ENCODE data around the gene SYT17.

The SYT17 gene

DNA sequence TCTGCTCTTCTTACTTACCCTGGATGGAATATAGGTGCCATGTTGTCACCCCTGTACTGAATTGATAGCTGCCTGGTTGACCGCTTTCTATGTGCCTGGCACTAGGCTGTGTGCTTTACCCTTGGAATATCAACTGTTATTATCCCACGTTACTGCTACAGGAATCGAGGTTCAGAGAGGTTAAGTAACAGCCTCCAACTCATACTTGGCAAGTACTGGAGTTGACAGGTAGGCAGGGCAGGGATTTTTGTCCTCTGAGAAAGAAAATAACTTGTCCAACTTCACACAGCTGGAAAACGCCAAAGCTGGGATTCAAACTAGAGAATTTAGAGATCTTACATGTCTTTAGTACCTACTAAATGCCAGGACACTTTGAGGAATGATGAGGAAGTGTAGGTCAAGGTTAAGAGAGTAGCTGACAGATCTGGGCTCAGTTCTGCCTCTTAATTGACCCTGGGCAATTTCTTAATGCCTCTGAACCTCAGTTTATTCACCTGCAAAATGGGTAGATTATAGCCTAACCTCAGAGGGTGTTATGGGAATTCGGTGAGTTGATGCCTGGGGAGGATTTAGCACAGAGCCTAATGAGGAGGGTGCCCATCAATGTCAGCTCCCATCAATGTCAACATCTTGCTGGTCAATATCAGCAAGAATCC lies 28.5 kb upstream of the SYT17 start:
- no peak for DNase-seq (ENCODE audit: low read depth, low spot score)

DNA sequence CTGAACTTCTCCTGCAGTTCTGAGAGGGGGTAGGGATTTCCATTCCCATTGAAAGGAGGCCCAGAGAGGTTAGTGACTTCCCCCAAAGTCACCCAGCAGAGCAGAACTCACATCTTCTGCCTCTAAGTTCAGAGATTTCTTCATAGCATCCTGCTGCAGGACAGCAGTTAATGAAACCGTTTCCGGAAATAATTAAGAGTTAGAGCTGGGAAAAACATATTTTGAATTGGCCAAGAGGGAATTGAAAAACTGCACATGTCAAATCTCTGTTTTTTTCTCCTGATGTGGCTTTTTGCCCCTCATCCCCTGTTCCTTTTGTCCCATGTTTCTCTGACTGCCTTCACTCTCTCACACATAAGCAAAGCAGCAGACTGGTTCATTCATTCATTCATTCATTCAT lies 27.6 kb upstream of the SYT17 start:
- DNase-seq (ENCODE audit: low read depth, low spot score): no peak

DNA sequence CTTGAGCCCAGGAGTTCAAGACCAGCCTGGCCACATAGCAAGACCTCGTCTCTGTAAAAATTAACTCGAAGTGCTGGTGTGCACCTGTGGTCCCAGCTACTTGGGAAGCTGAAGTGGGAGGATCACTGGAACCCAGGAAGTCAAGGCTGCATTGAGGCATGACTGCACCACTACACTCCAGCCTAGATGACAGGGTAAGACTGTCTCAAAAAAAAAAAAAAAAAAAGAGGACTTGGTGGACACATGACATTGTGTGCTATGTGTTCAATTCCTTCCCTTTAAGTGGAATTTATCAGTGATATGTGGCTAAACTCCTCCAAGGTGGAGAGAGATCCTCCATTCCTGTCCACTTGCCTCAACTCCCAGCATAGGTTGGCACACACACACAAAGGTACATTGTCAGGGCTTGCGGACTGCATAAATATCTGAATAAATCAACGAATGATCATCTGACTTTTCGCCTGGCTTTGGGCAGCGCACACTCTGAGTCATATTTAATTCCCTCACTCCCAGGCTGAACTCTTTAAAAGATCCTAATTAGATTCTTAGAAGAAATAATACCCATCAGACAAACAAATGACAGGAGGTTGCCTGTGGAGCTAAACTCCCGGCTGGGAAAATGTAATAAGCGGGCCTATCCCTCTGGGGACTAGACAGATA lies 25.0 kb upstream of the SYT17 start:
- DNase-seq (ENCODE audit: low read depth, low spot score): peak; percentile 61

DNA sequence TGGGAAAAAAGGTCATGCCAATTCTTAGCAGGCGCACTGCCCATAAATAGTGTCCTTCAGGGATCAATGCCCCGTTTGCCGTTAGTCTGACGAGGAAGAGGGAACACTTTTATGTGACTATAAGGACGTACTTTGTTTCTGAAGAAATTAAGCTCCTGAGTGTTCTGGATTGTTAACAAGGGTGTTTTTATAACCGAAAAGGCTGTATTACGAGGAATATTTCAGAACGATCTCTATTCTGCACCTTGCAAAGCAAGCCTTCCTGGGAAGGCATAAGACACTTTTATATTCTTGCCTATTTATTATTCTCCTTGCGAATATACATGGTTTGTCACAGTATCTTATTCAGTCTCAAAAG lies 24.5 kb upstream of the SYT17 start:
- DNase-seq (ENCODE audit: low read depth, low spot score): no peak

DNA sequence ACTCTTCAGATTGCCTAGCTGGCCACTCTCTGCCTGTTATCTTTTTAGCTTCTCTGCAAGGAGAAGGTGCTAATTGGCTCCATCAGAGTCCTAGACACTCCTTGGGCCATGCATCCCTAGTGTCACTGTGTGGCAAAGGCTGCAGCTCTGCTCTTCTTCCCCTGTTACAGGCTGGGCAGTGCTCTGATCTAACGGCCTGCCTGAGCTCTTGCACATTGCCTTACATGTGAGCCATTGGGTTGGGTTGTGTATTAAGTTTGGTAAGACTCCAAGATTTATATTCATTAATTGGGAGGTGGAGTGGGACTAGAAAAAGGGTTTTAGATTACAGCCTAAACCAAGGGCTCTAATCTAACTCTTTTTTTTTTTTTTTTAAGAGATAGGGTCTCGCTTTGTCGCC lies 23.0 kb upstream of the SYT17 start:
- no peak for DNase-seq (ENCODE audit: low read depth, low spot score)

DNA sequence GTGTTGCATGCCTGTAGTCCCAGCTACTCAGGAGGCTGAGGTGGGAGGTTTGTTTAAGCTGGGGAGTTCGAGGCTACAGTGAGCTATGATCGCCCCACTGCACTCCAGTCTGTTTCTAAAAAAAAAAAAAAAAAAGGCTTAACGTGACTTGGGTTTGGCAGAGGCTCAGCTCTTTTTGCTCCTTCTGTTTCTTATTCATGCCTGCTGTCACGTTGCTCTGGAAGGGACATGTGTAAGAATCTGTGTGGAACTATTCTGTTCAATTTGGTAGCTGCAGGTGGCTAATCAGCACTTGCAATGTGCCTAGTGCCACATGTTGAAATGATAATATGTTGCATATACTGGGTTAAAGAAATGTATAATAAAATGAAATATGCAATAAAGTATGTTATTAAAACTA lies 20.9 kb upstream of the SYT17 start:
- no peak for DNase-seq (ENCODE audit: low read depth, low spot score)

DNA sequence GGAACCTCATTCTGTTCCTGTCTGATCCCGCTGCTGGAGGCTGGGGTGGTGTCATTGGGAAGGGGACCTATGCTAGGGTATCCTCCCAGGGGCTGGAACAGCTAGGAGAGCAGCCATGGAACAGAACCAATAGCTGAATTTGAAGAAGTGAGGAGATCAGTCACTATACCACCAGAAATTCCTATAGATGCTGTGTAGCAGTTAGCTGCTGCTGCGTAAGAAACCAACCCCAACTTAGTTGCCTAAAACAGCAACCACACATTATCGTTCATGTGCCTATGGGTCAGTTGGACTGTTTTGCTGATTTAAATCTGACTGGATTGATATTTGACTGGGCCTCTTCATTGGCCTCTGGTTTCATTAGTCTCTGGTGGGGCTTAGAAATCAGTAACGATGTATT lies 20.4 kb upstream of the SYT17 start:
- DNase-seq (ENCODE audit: low read depth, low spot score): no peak

DNA sequence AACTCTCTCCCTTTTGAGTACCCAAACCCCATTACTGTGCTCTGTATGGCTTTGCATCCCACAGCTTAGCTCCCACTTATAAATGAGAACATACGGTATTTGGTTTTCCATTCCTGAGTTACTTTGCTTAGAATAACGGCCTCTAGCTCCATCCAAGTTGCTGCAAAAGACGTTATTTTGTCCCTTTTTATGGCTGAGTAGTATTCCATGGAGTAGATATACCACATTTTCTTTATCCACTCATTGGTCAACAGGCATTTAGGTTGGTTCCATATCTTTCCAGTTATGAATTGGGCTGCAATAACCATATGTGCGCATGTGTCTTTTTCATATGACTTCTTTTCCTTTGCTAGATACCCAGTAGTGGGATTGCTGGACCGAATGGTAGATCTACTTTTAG lies 19.9 kb upstream of the SYT17 start:
- DNase-seq (ENCODE audit: low read depth, low spot score): no peak

DNA sequence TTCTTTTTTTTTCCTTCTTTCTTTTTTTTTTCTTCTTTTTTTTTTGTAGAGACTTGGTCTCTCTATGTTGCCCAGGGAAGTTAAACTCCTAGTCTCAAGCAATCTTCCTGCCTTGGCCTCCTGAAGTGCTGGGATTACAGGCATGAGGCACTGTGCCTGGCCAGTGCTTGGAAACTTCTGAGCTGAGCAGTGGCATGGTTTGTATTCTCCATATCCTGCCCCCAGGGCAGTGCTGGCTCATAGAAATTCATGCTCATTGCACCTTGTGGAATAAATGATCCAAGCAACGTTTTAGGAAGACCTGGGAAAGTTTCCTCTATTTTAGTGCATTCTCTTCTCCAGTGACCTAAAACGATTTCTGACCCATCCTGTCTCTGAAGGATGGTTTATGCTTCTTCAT lies 16.7 kb upstream of the SYT17 start:
- DNase-seq (ENCODE audit: low read depth, low spot score): no peak

DNA sequence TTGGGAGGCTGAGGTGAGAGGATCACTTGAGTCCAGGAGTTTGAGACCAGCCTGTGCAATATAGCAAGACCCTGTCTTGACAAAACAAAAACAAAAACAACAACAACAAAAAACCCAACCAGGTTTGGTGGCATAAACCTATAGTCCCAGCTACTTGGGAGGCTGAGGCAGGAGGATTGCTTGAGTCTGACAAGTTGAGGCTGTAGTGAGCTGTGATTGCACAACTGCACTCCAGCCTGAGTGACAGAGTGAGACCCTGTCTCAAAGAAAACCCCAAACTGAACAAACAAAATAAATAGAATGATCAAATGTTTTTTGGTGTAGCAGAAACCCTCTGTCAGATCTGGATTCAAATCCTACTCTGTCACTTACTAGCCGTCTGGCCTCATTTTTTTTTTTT lies 16.0 kb upstream of the SYT17 start:
- no peak for DNase-seq (ENCODE audit: low read depth, low spot score)

DNA sequence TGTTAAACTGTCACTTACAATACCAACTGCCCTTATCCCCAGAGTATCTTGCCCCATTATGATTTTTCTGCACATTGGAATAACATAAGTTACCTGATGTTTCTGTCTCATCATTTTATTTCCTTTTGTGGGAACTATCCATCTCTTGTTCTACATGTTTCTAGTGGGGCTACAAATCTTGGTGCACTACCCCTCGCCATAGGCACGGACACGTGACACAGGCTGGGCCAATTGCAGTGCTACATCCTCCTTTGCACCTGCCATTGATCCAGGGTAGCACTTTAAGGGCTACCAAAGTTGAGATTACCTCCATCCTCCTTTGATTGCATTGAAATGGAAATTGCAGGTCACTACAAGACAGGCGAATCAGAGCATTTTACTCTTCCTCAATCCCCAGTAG lies 14.2 kb upstream of the SYT17 start:
- DNase-seq (ENCODE audit: low read depth, low spot score): no peak

DNA sequence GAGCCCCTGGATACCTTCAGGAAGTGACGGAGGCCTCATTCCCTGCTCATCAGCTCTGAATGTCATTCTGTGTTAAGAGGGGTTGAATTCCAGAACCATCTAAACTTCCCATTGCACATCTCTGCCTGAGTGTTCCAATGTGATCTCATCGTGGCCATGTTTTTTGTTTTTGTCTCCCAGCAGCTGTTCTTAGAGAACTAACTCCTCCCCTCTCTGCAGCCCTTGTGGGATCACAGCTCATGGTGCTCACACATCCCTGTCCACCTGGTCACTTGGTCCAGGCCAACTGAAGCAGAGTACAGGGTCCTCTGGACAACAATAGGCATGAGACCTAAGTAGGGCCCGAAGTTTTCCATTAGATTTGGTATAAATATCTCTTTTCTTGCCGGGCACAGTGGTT lies 6.0 kb upstream of the SYT17 start:
- DNase-seq (ENCODE audit: low read depth, low spot score): no peak

DNA sequence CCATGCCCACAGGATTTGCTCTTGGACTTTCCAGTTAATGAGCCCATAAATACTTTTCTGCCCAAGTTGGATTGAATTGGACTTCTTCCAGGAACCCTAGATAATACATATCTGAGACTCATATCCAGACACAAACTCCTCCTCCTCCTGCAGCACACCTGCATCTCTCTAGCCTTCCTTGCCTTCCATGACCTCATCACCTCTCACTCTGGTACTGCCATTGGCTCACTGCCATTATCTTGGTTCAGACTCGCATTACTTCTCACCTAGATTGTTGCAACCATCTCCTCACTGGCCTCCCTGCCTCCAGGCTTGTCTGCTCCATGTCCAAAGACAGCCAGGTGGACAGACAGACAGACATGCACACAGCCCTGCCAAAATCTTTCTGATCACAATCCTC lies 4.8 kb upstream of the SYT17 start:
- no peak for DNase-seq (ENCODE audit: low read depth, low spot score)

DNA sequence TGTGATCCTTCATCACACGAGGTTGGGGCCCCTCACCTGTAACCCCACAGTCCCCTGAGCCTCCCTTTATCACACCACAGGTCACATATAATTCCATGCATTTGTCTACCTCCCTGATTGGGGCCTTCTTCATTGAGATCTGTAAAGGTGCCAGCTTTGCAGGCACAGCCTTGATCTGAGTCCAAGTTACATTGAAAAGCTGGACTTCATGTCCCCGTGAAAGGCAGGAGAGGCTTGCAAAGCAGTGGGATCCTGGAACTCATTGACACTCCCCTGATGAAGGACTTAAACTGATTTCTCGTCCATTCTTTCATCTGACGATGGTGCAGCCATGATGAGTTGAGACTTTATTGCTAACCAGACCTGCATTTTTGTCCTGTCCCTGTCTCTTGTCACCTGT lies 3.8 kb upstream of the SYT17 start:
- no peak for DNase-seq (ENCODE audit: low read depth, low spot score)

DNA sequence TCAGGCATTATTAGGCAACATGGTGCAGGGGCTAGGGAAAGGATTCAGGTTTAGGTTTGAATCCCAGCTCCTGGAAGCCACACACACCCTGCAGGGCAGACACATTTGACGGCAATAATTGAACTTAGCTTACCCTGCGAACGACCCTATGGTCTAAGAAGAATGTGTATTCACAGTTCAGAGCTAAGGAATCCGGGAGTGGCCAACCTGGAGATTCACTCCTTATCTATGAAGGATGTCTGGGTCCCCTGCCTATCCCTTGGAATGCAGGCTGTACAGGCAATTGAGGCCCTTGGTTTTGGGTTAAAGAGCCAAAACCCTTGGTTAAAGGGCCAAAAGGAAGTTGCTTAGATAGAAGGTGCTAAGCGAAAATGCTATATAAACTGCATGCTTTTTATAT lies 2.9 kb upstream of the SYT17 start:
- peak; percentile 7 for DNase-seq (ENCODE audit: low read depth, low spot score)

DNA sequence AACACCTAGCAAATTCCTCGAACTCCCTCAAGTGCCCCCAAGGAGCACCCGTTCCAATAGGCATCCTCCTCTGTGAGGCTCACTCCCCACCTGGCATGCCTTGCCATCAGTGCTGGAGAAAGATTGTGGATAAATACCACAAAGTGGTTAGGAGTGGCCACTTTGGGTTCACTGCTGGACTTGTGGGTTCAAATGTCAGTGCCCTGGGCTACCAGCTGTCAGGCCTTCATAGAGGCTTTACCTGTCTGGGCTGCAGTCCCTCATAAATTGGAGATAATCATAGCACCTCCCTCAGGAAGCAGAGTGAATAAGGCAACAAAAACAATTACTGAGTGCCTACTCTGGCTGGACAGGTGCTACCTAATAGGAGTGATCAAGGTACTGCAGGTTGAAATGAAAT lies 1.5 kb upstream of the SYT17 start:
- DNase-seq (ENCODE audit: low read depth, low spot score): no peak

DNA sequence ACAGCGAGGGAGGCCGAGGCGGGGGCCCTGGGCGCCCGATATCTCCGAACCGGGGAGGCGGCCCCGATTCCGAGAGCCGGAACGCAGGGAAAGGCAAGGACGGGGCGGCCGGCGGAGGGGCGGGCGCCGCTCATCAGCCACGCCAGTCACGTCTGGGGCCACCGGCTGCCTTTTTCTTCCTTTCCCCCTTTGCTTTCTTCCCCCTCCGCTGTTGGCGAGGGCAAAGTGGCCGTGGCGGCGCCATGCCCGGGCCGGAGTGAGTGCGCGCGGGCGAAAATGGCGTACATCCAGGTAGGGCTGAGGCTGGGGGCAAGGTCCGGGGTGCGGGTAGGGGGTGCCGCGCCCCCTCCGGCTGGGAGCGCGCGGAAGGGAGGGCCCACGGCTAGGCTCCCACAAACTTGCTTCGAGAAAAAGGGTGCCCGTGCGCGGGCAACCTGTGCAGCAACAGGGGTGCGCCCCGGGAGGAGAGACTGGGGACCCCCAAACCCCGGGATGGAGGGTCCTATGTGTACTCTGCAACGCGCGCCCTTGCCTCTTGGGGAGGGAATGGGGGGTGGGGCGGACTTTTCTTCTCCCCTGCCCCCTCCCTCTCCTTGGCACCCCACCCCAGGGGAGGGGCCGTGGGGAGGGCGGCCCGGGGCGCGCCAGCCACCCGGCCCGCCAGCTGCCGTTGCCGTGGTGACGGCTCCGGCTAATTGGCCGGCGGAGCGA lies 486 bp downstream of the SYT17 start:
- peak; percentile 71 for DNase-seq (ENCODE audit: low read depth, low spot score)

DNA sequence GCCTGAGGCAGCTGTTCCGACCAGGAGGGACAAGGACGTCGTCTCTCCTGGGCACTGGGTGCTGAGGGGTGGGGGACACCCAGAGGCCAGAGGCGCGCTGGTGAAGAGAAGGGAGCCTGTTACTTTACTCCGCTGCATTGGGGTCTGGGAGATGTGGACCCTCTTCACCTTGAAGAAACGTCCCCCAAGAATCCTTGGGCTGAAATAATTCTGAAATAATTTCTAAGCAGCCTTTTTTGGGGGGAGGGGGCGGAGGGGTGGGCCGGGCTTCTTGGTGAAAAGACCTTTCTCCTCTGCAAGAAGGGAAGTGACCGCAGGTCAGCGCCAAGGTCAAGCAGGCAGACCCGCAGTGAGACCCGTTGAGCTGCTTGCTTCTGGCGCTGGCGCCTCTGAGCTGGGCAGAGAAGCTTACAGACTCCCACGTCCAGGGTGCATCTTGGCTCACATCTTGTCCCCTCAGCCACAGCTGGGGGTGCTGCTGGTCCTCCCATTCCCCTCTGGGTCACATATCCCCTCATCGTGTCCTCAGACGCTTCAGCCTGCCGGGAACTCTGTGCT lies 1.1 kb downstream of the SYT17 start:
- DNase-seq (ENCODE audit: low read depth, low spot score): peak; percentile 9

DNA sequence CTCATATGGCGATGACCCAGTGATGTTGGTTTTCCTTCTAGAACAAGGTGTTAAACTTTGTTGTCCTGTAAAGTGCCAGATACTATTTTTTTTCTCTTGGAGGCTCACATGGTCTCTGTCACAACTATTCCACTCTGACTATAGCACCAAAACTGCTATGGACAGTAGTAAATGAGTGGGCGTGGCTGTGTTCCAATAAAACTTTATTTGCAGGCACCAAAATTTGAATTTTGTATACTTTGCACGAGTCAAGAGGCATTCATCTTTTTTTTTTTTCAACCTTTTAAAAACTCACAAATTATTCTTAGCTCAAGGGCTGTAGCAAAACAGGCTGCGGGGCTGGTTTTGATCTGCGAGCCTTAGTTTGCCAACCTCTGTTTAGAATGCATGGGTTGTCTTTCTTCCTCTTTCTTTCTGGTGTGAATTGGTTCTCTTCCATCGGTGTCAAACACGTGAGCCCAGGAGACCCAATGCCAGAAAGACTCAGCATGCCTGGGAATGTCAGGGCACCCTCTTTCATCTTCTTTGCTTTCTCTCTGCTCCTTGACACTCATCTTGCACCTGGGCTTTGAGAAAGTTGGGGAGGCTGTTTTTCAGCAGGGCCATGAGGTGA lies 2.1 kb downstream of the SYT17 start:
- no peak for DNase-seq (ENCODE audit: low read depth, low spot score)

DNA sequence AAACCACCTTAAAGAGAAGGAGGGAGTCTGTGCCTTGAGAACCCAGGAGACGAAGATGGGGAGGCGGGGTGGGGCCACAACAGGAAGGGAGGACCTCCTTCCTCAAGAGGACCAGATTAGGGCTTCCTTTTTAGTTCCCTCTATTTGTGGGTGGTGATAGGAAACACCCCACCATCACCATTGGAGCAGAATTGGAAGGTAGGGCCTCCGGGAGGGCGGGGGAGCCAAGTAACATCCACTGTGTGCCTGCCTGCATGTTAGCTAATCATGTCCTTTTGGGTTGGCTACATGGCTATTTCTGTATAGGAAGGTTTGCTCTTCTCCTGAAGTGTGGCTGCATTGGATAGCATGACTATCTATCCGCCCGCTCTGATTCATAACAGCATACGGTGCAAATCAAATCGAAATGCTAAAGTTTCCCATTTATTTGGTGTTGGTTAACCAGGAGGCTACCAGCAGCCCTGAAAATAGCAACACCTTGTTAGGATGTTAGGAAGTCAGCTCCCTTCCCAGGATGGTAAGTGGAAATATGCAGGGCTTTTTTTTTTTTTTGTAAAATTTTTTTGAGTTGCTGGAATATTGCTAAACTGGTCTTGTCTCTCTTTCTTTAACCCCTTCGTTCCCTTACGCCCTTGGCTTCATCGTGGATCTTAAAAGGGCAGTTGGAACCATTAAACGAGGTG lies 4.2 kb downstream of the SYT17 start:
- DNase-seq (ENCODE audit: low read depth, low spot score): no peak

DNA sequence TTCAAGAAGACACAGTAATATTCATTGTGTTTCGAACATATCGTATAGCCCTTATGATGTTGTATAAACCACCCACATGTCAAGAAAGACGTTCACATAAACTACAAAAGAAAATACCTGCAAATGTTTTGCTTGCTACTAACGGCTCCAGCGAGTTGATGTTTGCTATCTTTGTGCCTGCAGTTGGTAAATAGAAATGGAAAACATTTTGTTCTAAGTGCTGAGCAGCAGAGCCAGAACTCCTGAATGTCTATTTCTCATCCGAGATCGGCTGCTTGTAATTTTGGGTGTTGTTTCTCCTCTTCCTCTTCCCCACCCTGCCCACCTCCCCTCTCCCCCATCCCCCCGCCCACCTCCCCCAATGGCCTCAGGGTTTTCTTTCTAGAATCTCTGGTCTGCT lies 5.0 kb downstream of the SYT17 start:
- DNase-seq (ENCODE audit: low read depth, low spot score): no peak

Measured in astrocyte of the hippocampus (primary cell).